Mucosa of rectum (tissue), 2 donors: ENCODE results near the gene VASN.
"Not testable (repeated sequence)": the region's sequence is repeated elsewhere in the genome, so short reads cannot be mapped to it uniquely, and the experiment has no call there.

Experiments used
- H3K27ac ChIP-seq, 2 donors: one replicate each; pipeline ENCODE4 v1.7.0; 2013; ENCODE audit warnings: inconsistent platforms in 2 of 2, low read depth in 2 of 2, low read length in 2 of 2
- H3K27me3 ChIP-seq, 2 donors: one replicate each; pipeline ENCODE4 v1.7.0; 2013; ENCODE audit warnings: low read length in 2 of 2; ENCODE audit not compliant: control insufficient read depth in 2 of 2, insufficient read depth in 2 of 2
- H3K36me3 ChIP-seq, 2 donors: one replicate each; pipeline ENCODE4 v1.7.0; 2013; ENCODE audit warnings: low read length in 2 of 2; ENCODE audit not compliant: control insufficient read depth in 2 of 2, insufficient read depth in 2 of 2
- H3K4me1 ChIP-seq, 2 donors: one replicate each; pipeline ENCODE4 v1.7.0; 2013; ENCODE audit warnings: low read length in 2 of 2, mild to moderate bottlenecking in 1 of 2; ENCODE audit not compliant: control insufficient read depth in 2 of 2, insufficient read depth in 2 of 2
- H3K4me3 ChIP-seq, 2 donors: one replicate each; pipeline ENCODE4 v1.7.0; 2013; ENCODE audit warnings: low read length in 2 of 2
- H3K9ac ChIP-seq, 2 donors: one replicate each; pipeline ENCODE4 v1.7.0; 2013; ENCODE audit warnings: low read length in 2 of 2, low read depth in 1 of 2, mild to moderate bottlenecking in 1 of 2
- H3K9me3 ChIP-seq, 2 donors: one replicate each; pipeline ENCODE4 v1.7.0; 2013; ENCODE audit warnings: low read length in 2 of 2; ENCODE audit not compliant: control insufficient read depth in 2 of 2
- donor health status: healthy.
- donor health status: Normal muscosa, but diverticular disease.

Gene VASN

DNA sequence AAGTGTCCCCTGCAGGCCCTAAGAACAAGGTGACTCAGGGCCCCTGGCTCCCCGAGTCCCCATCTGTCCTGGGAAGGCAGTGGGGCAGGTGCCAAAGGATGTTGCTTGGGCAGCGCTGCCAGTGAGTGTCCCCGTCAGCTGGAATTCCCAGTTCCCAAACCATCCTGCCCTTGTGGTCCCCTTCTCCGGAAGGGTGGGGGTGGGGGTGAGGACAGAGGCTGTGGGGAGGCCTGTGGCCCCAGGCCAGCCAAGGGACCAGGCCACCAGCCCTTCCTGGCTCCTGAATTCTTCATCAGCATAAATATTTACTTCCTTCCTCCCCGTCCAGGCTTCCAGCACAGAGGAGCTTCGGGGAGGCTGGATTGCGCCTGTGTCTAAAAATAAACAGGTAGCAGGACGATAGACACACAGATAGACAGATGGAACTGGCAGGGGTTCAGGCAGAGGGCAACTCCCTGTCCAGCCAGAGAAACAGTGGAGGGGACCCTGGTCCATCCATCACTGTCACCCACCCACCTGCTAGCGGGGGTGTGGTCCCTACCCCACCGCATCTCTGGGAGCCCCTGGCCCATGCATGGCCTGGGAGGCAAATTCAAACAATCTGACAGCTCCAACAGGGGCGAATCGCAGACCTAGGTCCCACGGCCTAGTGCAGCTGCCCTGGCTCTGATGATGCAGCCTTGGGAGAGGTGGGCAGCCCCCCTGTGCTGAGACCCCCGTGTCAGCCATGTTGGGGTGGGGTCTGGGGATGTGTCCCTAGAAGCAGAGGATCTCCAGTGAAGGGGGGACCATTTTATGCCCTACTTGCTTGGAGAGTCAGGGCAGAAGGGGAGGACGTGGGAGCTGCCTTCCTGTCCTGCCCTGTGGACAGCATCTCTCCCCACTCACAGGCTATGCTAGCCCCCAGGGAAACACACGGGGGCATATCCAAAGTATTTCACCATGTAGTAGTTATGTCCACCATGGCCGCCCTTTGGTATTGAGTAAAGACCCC lies 42.6 kb upstream of the VASN start:
- Histone ChIP-seq H3K27ac (peak overlapping the region; percentile 35 to 63), H3K4me1 (peaks cover 7 to 16% of the 10 kb centered on the region in 2 donors), H3K9me3 (no peaks in the 10 kb centered on the region), H3K27me3 (peaks cover 11 to 14% of the 10 kb centered on the region in 2 donors), H3K36me3 (no peaks in the 10 kb centered on the region), H3K4me3 (no peak overlapping the region), H3K9ac (no peak overlapping the region)

- Histone ChIP-seq H3K4me1 (peaks cover 7 to 13% of the 10 kb centered on the region in 2 donors), H3K9ac (no peak overlapping the region), H3K27ac (no peak overlapping the region), H3K9me3 (no peaks in the 10 kb centered on the region), H3K4me3 (no peak overlapping the region), H3K27me3 (peaks cover 11 to 14% of the 10 kb centered on the region in 2 donors), H3K36me3 (no peaks in the 10 kb centered on the region)
These were observed 41.3 kb upstream of the VASN start for GRCh38 chr16:4330277-4330874.

DNA sequence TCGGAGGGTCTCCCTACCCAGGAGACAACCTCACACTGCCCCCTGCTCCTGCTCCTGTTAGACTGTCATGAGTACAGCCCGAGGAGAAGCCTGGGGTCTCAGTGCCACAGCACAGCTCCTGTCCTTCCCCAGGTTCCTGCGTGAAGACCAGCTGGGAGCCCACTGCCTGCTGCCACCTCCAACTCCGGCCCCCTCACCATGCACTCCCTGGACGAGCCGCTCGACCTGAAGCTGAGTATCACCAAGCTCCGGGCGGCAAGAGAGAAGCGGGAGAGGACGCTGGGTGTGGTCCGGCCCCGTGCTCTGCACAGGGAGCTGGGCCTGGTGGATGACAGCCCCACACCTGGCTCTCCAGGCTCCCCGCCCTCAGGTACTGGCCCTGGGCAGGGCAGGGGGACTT lies 39.6 kb upstream of the VASN start:
- peaks cover 0 to 2% of the 10 kb centered on the region in 2 donors for H3K36me3 ChIP-seq
- no peak overlapping the region for H3K9ac ChIP-seq
- no peak overlapping the region for H3K4me3 ChIP-seq
- no peak overlapping the region for H3K27ac ChIP-seq
- H3K9me3 ChIP-seq = no peaks in the 10 kb centered on the region
- H3K27me3 ChIP-seq = peaks cover 9 to 14% of the 10 kb centered on the region in 2 donors
- peaks cover 7 to 11% of the 10 kb centered on the region in 2 donors for H3K4me1 ChIP-seq

GRCh38 chr16:4332623-4333307 lies 38.9 kb upstream of the VASN start:
- Histone ChIP-seq H3K4me1 (peaks cover 7 to 8% of the 10 kb centered on the region in 2 donors), H3K4me3 (no peak overlapping the region), H3K36me3 (peaks cover 0 to 2% of the 10 kb centered on the region in 2 donors), H3K9ac (no peak overlapping the region), H3K27ac (no peak overlapping the region), H3K27me3 (peaks cover 7 to 14% of the 10 kb centered on the region in 2 donors), H3K9me3 (no peaks in the 10 kb centered on the region)

DNA sequence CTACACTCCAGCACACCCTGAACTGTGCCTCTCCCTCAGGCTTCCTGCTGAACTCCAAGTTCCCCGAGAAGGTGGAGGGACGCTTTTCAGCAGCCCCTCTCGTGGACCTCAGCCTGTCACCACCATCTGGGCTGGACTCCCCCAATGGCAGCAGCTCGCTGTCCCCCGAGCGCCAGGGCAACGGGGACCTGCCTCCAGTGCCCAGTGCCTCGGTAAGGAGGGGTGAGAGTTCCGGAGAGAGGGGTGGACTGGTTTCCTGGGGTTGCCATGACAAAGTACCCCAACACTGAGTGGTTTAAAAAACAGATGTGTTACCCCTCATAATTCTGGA lies 38.4 kb upstream of the VASN start:
- Histone ChIP-seq H3K9me3 (no peaks in the 10 kb centered on the region), H3K4me3 (no peak overlapping the region), H3K9ac (no peak overlapping the region), H3K4me1 (peaks cover 3 to 6% of the 10 kb centered on the region in 2 donors), H3K27ac (no peak overlapping the region), H3K36me3 (peaks cover 2% of the 10 kb centered on the region in 2 donors), H3K27me3 (peaks cover 7 to 14% of the 10 kb centered on the region in 2 donors)

DNA sequence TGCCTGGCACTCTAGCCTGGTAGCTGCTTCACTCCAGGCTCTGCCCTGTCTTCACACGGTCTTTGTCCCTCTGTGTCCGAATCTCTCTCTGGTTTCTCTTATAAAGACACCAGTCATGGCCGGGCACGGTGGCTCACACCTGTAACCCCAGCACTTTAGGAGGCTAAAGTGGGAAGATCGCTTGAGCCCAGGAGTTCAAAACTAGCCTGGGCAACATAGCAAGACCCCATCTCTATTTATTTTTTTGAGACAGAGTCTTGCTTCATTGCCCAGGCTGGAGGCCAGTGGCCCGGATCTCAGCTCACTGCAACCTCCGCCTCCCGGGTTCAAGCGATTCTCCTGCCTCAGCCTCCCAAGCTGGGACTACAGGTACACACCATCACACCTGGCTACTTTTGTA lies 37.9 kb upstream of the VASN start:
- H3K4me1 ChIP-seq, H3K27ac ChIP-seq, H3K4me3 ChIP-seq, H3K9me3 ChIP-seq, H3K9ac ChIP-seq, H3K36me3 ChIP-seq: not testable (repeated sequence)
- H3K27me3 ChIP-seq = peaks cover 7 to 14% of the 10 kb centered on the region in 2 donors

DNA sequence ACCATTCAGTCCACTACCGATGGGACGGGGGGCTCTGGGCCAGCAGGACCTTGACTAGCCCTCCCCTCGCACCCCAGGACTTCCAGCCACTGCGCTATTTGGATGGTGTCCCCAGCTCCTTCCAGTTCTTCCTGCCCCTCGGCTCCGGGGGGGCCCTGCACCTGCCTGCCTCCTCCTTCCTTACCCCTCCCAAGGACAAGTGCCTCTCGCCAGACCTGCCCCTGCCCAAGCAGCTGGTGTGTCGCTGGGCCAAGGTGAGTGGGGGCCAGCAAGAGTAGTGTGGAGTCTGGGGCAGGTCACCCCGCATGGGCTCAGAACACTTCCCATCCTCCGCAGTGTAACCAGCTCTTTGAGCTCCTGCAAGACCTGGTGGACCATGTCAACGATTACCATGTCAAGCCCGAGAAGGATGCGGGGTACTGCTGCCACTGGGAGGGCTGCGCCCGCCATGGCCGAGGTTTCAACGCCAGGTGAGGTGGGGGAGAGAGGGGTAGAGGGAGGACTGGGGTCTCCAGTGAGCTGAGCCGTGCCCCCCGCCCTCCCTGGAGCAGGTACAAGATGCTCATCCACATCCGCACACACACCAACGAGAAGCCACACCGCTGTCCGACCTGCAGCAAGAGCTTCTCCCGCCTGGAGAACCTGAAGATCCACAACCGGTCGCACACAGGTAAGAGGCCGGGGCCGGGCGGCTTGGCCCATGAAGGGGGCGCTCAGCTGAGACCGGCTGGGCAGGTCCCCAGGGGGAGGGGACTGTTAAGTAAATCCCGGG lies 36.7 kb upstream of the VASN start:
- Histone ChIP-seq H3K4me1 (no peaks in the 10 kb centered on the region), H3K4me3 (no peak overlapping the region), H3K27me3 (peaks cover 7 to 14% of the 10 kb centered on the region in 2 donors), H3K36me3 (peaks cover 2 to 10% of the 10 kb centered on the region in 2 donors), H3K9me3 (no peaks in the 10 kb centered on the region), H3K9ac (no peak overlapping the region), H3K27ac (no peak overlapping the region)

DNA sequence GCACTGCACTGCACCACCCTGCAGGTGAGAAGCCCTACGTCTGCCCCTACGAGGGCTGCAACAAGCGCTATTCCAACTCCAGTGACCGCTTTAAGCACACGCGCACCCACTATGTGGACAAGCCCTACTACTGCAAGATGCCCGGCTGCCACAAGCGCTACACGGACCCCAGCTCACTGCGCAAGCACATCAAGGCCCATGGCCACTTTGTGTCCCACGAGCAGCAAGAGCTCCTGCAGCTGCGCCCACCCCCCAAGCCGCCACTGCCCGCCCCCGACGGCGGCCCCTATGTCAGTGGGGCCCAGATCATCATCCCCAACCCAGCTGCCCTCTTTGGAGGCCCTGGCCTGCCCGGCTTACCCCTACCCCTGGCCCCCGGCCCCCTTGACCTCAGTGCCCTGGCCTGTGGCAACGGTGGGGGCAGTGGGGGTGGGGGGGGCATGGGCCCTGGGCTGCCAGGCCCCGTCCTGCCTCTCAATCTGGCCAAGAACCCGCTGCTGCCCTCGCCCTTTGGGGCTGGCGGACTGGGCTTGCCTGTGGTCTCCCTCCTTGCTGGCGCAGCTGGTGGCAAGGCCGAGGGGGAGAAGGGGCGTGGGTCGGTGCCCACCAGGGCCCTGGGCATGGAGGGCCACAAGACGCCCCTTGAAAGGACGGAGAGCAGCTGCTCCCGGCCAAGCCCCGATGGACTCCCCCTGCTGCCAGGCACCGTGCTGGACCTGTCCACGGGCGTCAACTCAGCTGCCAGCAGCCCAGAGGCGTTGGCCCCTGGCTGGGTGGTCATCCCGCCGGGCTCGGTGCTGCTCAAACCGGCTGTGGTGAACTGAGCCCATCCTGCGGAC lies 34.7 kb upstream of the VASN start:
- no peak overlapping the region for H3K4me3 ChIP-seq
- no peaks in the 10 kb centered on the region for H3K4me1 ChIP-seq
- H3K27me3 ChIP-seq = peaks cover 7 to 14% of the 10 kb centered on the region in 2 donors
- H3K27ac ChIP-seq = no peak overlapping the region
- peaks cover 2 to 18% of the 10 kb centered on the region in 2 donors for H3K36me3 ChIP-seq
- H3K9ac ChIP-seq = no peak overlapping the region
- H3K9me3 ChIP-seq = no peaks in the 10 kb centered on the region

GRCh38 chr16:4337540-4338088 lies 34.0 kb upstream of the VASN start:
- Histone ChIP-seq H3K27ac (no peak overlapping the region), H3K27me3 (peaks cover 5 to 8% of the 10 kb centered on the region in 2 donors)

More at GRCh38 chr16:4337540-4338088, 34.0 kb upstream of the VASN start:
- H3K4me1 ChIP-seq = no peaks in the 10 kb centered on the region
- H3K36me3 ChIP-seq = peaks cover 2 to 18% of the 10 kb centered on the region in 2 donors
- no peaks in the 10 kb centered on the region for H3K9me3 ChIP-seq
- no peak overlapping the region for H3K9ac ChIP-seq
- no peak overlapping the region for H3K4me3 ChIP-seq
